Testis (tissue), 3 donors: ENCODE results near the gene MAMLD1. TPM values are rescaled to one million over a fixed set of nuclear protein-coding genes. Genes with fewer than 3 reads are reported as not detected.
A peak's percentile ranks its signal among the peaks of the same experiment; 100 is the strongest.

ENCODE experiments used
- DNase-seq: peaks from one replicate; pipeline ENCODE4 v3.0.0-alpha.2; 2019
- H3K27ac ChIP-seq, 2 donors: fragments of 200-600 bp; sonication (generic); one replicate each; pipeline ENCODE4 v1.5.1; 2019
- H3K27me3 ChIP-seq: fragments of 200-600 bp; sonication (generic); one replicate; pipeline ENCODE4 v1.5.1; 2019
- H3K36me3 ChIP-seq: fragments of 200-600 bp; sonication (generic); one replicate; pipeline ENCODE4 v1.5.1; 2017; ENCODE audit warnings: low read depth; ENCODE audit errors: missing control alignments
- H3K4me1 ChIP-seq: fragments of 200-600 bp; sonication (generic); one replicate; pipeline ENCODE4 v1.5.1; 2019
- H3K4me3 ChIP-seq, 2 donors: fragments of 200-600 bp; sonication (generic); one replicate each; pipeline ENCODE4 v1.5.1; 2017 to 2019
- H3K9me3 ChIP-seq: fragments of 200-600 bp; sonication (generic); one replicate; pipeline ENCODE4 v1.5.1; 2017
- POLR2A ChIP-seq: fragments of 450-650 bp; IDR thresholded peaks from one replicate; pipeline ENCODE4 v1.6.1; 2017; ENCODE audit warnings: antibody characterized with exemption, mild to moderate bottlenecking, moderate library complexity
- WGBS, 2 donors: methylation state at CpG; one replicate each; pipeline ENCODE4 v1.1.5; 2018; 5-methylcytosine and 5-hydroxymethylcytosine counted together
- intact Hi-C: fragments of 100-400 bp; cut with DNase I; formaldehyde crosslinking; loops from one replicate; pipeline ENCODE4 v1.15.1; 2023; ENCODE audit warnings: low total_unique reads
- polyA plus RNA-seq: library from polyadenylated mRNA; stranded (reverse); fragments of 350-450 nt; fragmentation: Illumina TruSeq; extraction: RNeasy Lipid Tissue Mini Kit (QIAGEN cat#74804); gene quantifications from one replicate; pipeline ENCODE4 v1.2.3, GENCODE V29; 2014; ENCODE audit warnings: low read depth, low replicate concordance; ENCODE audit not compliant: insufficient read depth
- total RNA-seq, 2 donors: library from RNA; depleted of rRNA; stranded (reverse); fragments of >200 nt; gene quantifications; one replicate each; pipeline ENCODE4 v1.2.3, GENCODE V29; 2016
- TF ChIP-seq, protein P1 (sequence below), 3 experiments: fragments of 450-650 bp in 2 of 3; fragments of 200-600 bp in 1 of 3; sonication (generic) in 1 of 3; IDR thresholded peaks; one replicate each; pipeline ENCODE4 v1.5.1; 2016 to 2019; ENCODE audit warnings: antibody characterized with exemption in 3 of 3, mild to moderate bottlenecking in 2 of 3, moderate library complexity in 1 of 3

The MAMLD1 gene
- total and polyA plus RNA-seq, 3 donors from 2014 or later = 31.3 to 91.5 (median 70.6) TPM

DNA sequence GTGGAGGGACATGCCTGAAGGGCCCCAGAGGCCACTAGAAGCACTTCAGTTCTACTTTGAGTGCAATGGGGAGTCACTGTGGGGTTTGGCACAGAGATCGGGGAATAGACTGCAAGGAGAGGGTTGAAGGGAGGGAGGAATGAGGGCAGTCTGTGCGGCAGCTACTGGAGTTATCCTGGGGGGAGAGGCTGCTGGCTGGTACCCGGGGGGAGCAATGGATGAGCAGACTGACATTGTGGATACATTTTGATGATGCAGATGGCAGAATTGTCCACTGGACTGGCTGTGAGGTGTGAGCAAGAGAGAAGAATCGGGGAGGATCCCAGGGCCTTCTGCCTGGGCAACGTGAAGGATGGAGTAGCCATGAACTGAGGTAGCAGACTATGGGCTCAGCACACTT, 2.8 kb upstream of the MAMLD1 start:
- TF ChIP-seq, protein P1, sequence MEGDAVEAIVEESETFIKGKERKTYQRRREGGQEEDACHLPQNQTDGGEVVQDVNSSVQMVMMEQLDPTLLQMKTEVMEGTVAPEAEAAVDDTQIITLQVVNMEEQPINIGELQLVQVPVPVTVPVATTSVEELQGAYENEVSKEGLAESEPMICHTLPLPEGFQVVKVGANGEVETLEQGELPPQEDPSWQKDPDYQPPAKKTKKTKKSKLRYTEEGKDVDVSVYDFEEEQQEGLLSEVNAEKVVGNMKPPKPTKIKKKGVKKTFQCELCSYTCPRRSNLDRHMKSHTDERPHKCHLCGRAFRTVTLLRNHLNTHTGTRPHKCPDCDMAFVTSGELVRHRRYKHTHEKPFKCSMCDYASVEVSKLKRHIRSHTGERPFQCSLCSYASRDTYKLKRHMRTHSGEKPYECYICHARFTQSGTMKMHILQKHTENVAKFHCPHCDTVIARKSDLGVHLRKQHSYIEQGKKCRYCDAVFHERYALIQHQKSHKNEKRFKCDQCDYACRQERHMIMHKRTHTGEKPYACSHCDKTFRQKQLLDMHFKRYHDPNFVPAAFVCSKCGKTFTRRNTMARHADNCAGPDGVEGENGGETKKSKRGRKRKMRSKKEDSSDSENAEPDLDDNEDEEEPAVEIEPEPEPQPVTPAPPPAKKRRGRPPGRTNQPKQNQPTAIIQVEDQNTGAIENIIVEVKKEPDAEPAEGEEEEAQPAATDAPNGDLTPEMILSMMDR (IDR thresholded peaks at IDR 0.05) = no peak
- TF ChIP-seq POLR2A = no peak

DNA sequence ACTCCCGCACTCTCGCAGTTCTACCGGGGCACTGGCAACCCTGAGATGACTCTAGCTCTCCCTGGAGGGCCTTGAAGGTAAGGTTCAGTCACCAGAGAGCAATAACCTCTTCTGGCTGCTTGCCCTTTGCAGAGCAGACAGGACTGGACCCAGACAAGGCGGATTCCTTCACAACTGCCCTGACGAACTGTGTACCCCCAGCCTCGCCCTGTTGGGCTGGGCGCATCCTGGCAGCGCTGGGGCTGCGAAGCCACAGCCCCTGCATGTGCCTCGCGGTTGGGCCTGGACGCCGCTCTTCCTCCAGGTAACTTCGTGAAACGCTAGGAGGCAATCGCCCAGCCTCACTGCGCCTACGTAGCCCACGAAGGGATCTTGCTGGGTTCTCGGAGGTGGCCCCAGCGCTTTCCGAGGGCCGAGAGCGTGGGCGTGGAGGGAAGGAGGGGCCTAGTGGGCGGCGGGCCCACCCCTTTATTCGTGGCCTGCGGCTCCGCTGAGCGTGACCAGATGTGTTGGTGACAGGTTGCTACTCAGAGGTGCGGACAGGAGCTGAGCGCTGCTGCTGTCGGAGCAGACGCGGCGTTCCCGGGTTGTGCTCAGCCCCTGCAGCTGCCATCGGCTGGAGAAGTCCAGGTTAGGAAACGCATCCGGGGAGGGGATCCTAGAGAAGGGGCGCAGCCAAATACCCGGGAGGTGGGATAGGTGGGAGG, 1.9 kb upstream of the MAMLD1 start:
- intact Hi-C loops = loop anchor here (10.0 kb wide), 1 partner anchor 154 kb away; no protein-coding TSS in a partner anchor
- Histone ChIP-seq H3K36me3 (no peaks in the 10 kb centered on the region), H3K9me3 (no peaks in the 10 kb centered on the region), H3K27me3 (no peaks in the 10 kb centered on the region), H3K4me1 (no peaks in the 10 kb centered on the region), H3K4me3 (peak overlapping the region; percentile 59 to 74), H3K27ac (peak overlapping the region in 1 of 2 donors; percentile 88)
- WGBS, 2 donors = 11% methylated on average over 41 of the region's 43 CpGs; no CpG with 5 or more reads in 1 of the 2 donors
- peak; percentile 72 for DNase-seq
- TF ChIP-seq POLR2A = no peak
- TF ChIP-seq, protein P1 (IDR thresholded peaks at IDR 0.05) = no peak

More for the DNA sequence above, 2.8 kb upstream of the MAMLD1 start:
- no peaks in the 10 kb centered on the region for H3K9me3 ChIP-seq
- no peak overlapping the region for H3K4me3 ChIP-seq
- H3K27me3 ChIP-seq = no peaks in the 10 kb centered on the region
- H3K27ac ChIP-seq = no peak overlapping the region
- no peaks in the 10 kb centered on the region for H3K4me1 ChIP-seq
- no peak for DNase-seq
- intact Hi-C loops = loop anchor here (10.0 kb wide), 1 partner anchor 154 kb away; no protein-coding TSS in a partner anchor
- H3K36me3 ChIP-seq = no peaks in the 10 kb centered on the region
- WGBS, 2 donors = 82% methylated on average over 4 to 5 of the region's 5 CpGs

DNA sequence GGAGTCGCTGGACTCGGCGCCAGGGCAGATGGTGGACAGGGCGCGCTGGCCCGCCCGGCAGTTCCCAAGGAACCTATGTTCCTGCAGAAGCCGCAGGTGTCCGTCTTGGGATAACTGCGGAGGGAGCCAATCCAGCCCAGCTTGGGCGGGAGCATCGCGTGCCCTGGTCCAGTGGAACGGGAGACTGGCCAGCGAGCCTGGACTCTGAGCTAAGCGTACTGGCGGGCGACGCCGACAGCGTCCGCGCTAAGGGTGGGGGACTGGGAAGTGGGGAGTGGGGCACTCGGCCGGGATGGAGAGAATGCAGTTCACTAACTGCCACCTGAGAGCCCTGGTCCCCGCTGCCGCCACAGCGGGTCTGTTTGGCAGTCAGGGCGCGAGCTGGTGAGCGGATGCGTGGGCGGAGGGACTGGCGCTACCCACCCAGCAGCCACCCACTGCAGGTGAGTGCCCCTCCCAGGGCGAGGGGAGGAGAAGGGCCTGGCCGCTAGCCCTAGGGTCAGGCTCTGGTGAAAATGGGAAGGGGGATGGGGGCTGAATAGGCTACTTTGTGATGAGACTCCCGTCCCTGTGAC, 1.3 kb upstream of the MAMLD1 start:
- Histone ChIP-seq H3K36me3 (no peaks in the 10 kb centered on the region), H3K27ac (peak overlapping the region; percentile 87 to 88), H3K4me1 (no peaks in the 10 kb centered on the region), H3K4me3 (peak overlapping the region; percentile 59 to 74), H3K9me3 (no peaks in the 10 kb centered on the region), H3K27me3 (no peaks in the 10 kb centered on the region)
- intact Hi-C loops = loop anchor here (10.0 kb wide), 1 partner anchor 153 kb away; no protein-coding TSS in a partner anchor
- TF ChIP-seq, protein P1 (IDR thresholded peaks at IDR 0.05) = no peak
- TF ChIP-seq POLR2A = no peak
- DNase-seq = peak; percentile 33
- 0 to 2% methylated on average over 1 to 11 of the region's 37 CpGs for WGBS, 2 donors

DNA sequence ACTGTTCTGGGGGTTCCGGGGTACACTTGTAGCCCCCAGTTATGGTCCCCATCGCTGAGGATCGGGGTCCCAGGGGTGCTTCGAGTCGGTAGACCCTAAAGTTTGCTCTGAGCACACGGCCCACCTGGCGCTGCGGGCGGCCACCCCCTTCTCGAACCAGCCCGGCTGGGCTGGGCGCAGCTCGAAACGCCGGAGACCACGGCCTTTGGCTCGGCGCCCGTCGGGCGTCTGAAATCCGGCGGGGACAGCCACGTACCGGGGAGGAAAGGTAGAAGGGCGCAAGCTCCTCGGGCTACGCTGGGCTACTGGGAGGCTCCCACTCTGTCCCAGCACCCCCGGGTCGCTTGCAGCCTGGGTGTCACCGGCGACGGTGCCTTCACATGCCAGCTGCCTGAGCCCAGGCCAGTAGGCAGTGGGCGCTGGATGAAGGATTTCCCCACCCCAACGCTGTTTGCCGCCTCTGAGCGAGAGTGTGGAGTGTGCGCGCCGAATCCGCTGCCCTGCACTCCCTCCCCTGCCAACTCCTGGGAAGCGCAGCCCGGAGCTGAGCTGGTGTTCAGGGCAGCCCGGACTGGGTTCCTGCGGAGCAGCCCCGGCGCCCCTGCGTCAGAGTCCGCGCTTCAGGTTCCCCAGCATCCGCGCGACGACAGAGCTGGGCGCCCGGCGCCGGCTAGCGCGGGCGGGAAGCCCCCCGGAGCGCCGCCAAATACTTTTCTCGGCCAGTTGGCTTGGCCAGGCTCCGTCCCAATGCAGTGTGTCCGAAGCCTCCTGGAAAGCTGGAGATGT, 637 bp downstream of the MAMLD1 start:
- no peaks in the 10 kb centered on the region for H3K9me3 ChIP-seq
- H3K27me3 ChIP-seq = no peaks in the 10 kb centered on the region
- no peak for DNase-seq
- 0 to 11% methylated on average over 4 to 26 of the region's 67 CpGs for WGBS, 2 donors
- intact Hi-C loops = loop anchor here (10.0 kb wide), 1 partner anchor 151 kb away; no protein-coding TSS in a partner anchor
- no peaks in the 10 kb centered on the region for H3K4me1 ChIP-seq
- peak overlapping the region; percentile 87 to 88 for H3K27ac ChIP-seq
- peak overlapping the region; percentile 59 to 74 for H3K4me3 ChIP-seq
- no peak for TF ChIP-seq POLR2A
- TF ChIP-seq, protein P1 (IDR thresholded peaks at IDR 0.05) = no peak
- no peaks in the 10 kb centered on the region for H3K36me3 ChIP-seq
